Measurements from ENCODE around the gene NBDY. TPM values are rescaled to one million over a fixed set of nuclear protein-coding genes. Genes with fewer than 3 reads are reported as not detected.
"Not testable (repeated sequence)": the region's sequence is repeated elsewhere in the genome, so short reads cannot be mapped to it uniquely, and the experiment has no call there.

The NBDY gene
- total RNA-seq, 1 donor, result 9.0 TPM

DNA sequence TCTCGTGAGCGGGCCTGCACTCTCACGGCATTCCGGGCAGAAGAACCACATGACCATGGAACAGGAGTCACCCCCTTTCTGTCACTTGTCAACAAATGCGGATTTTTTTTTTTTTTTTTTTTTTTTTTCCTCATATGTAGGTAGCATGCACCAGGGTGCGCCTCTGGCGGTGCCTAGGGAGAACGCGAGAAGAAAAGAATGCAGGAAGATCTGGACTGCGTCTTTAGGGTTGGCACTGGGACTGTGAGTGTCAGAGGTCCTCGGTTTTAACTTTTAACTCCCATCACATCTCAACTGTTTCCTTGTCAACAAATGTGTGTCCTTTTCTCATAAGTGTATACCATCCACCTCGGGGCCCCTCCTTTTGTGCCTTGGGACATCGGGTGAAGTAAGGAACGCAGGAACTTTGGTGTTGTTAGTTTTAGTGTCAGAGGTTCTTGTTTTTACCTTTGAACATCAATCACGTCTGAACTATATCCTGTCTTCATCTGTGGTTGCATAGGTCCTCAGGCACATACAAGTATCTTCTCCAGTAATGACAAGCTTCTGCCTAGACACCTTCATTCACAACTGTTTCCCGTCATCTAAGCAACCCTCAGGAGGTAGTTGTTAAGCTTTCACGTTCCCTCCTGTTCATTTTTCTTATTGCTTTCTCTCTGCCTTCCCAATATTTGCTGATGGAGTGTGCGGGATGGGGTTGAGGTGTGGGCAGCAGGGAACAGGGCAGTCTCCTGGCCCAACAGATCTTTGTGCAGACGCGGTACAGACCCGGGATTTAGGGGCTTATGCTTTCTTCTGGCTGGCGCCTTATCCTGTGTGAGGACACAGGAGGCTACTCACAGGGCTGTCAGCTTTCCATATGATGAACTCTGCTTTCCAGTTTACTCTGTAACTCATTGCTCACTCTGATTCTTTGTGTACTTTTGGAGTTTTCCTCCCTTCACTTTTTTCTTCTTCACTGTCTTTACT is 51.9 kb downstream of the NBDY start:
- H3K4me2 ChIP-seq (ENCODE audit: insufficient read depth, low read length); H4K20me1 ChIP-seq (ENCODE audit: insufficient read depth, low read length); H3K9me3 ChIP-seq (ENCODE audit: low read depth, low read length); H3K4me1 ChIP-seq (ENCODE audit: insufficient read depth, low read length); H3K4me3 ChIP-seq (ENCODE audit: insufficient read depth, low read length); H3K36me3 ChIP-seq (ENCODE audit: insufficient read depth, low read length); H3K27ac ChIP-seq (ENCODE audit: low read depth, low read length); H3K27me3 ChIP-seq (ENCODE audit: insufficient read depth, low read length); H3K79me2 ChIP-seq (ENCODE audit: insufficient read depth, low read length); H2AFZ ChIP-seq (ENCODE audit: low read length); DNase-seq (ENCODE audit: insufficient read length, low spot score, missing footprints): not testable (repeated sequence)

DNA sequence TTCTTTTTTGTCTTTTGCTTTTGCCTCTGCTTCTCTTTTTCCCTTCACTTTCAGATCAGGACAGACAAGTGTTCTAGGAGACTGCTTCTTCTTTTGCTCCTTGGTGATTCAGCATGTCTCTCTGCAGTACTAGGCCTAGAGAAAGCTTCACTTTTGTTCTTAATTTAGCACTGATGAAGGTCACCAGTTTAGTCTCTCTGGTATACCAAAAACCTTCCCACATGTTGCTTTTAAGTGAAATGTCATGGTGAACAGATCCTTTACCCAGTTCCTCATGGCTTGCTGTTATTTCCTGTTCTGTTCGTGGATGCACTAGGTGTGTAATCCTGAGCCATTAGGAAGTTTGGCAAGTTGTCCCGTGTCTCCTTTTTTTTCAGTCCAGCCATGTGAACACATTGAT is 53.3 kb downstream of the NBDY start:
- Histone ChIP-seq H2AFZ (ENCODE audit: low read length) (peak overlapping the region; percentile 92), H3K4me2 (ENCODE audit: insufficient read depth, low read length) (no peak overlapping the region)
- no peak for DNase-seq (ENCODE audit: insufficient read length, low spot score, missing footprints)

DNA sequence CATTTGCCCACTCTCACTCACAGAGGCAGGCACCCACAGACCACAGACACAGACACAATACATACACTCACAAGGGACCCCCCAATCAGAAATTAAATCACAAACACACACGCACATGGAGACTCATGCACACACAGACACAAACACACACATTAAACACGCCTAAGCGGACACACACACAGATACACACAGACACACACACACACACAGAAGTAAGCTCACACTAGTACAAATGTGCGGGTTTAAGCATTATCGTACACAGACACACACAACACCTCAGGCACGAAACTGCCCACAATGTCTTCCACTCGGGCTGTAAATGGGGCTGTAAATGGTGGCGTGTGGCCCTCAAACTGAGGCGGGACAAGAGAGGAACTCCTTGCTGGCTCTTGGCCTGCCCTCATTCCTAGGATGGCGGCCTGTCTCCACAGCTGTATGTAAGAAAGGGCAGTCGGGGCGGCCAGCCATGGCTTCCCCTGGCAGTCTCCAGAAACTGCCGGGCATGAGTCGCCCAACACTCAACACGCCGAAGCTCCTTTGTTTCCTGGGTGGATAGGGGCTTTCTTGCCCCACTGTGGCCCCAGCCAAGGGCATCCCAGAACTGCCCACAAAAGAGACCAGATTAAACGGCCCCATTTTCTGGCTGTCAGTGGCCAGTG is 53.9 kb downstream of the NBDY start:
- Histone ChIP-seq H4K20me1 (ENCODE audit: insufficient read depth, low read length) (peaks cover 3% of the 10 kb centered on the region), H3K4me2 (ENCODE audit: insufficient read depth, low read length) (peak overlapping the region; percentile 77), H3K36me3 (ENCODE audit: insufficient read depth, low read length) (no peaks in the 10 kb centered on the region), H2AFZ (ENCODE audit: low read length) (peak overlapping the region; percentile 92), H3K27me3 (ENCODE audit: insufficient read depth, low read length) (no peaks in the 10 kb centered on the region), H3K4me1 (ENCODE audit: insufficient read depth, low read length) (peaks cover 2% of the 10 kb centered on the region), H3K27ac (ENCODE audit: low read depth, low read length) (no peak overlapping the region), H3K4me3 (ENCODE audit: insufficient read depth, low read length) (peak overlapping the region; percentile 73), H3K79me2 (ENCODE audit: insufficient read depth, low read length) (no peaks in the 10 kb centered on the region), H3K9me3 (ENCODE audit: low read depth, low read length) (no peaks in the 10 kb centered on the region)
- no peak for DNase-seq (ENCODE audit: insufficient read length, low spot score, missing footprints)
- TF ChIP-seq, protein P1, sequence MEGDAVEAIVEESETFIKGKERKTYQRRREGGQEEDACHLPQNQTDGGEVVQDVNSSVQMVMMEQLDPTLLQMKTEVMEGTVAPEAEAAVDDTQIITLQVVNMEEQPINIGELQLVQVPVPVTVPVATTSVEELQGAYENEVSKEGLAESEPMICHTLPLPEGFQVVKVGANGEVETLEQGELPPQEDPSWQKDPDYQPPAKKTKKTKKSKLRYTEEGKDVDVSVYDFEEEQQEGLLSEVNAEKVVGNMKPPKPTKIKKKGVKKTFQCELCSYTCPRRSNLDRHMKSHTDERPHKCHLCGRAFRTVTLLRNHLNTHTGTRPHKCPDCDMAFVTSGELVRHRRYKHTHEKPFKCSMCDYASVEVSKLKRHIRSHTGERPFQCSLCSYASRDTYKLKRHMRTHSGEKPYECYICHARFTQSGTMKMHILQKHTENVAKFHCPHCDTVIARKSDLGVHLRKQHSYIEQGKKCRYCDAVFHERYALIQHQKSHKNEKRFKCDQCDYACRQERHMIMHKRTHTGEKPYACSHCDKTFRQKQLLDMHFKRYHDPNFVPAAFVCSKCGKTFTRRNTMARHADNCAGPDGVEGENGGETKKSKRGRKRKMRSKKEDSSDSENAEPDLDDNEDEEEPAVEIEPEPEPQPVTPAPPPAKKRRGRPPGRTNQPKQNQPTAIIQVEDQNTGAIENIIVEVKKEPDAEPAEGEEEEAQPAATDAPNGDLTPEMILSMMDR (IDR thresholded peaks at IDR 0.05; ENCODE audit: extremely low read depth, low read depth, low read length), result no peak

More for the DNA sequence above, 53.3 kb downstream of the NBDY start:
- H3K4me1 ChIP-seq (ENCODE audit: insufficient read depth, low read length), result peaks cover 2% of the 10 kb centered on the region
- H3K36me3 ChIP-seq (ENCODE audit: insufficient read depth, low read length), result no peaks in the 10 kb centered on the region
- no peak overlapping the region for H3K4me3 ChIP-seq (ENCODE audit: insufficient read depth, low read length)
- peaks cover 3% of the 10 kb centered on the region for H4K20me1 ChIP-seq (ENCODE audit: insufficient read depth, low read length)
- H3K79me2 ChIP-seq (ENCODE audit: insufficient read depth, low read length), result no peaks in the 10 kb centered on the region
- H3K27ac ChIP-seq (ENCODE audit: low read depth, low read length), result no peak overlapping the region
- H3K9me3 ChIP-seq (ENCODE audit: low read depth, low read length), result no peaks in the 10 kb centered on the region
- no peaks in the 10 kb centered on the region for H3K27me3 ChIP-seq (ENCODE audit: insufficient read depth, low read length)
- TF ChIP-seq, protein P1 (IDR thresholded peaks at IDR 0.05; ENCODE audit: extremely low read depth, low read depth, low read length), result no peak

DNA sequence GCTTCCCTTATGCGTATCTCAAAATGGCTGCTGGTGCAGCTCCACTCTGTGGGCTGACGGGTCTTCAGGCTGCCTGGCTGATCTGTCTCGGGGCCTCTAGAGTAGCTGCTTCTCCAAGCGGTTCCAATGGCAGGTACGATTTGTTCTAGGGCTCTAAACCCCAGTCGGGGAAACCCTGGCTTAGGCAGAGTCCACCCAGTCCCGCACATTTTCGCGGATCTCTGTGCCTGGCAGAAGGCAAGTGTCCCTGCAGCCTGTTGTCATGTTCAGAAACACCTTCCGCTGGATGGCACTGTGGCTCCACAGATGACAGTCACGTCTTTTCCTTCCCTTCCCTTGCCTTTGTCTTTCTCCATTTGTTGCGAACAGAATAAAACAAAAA is 54.4 kb downstream of the NBDY start:
- Histone ChIP-seq H3K79me2 (ENCODE audit: insufficient read depth, low read length) (no peaks in the 10 kb centered on the region), H3K27me3 (ENCODE audit: insufficient read depth, low read length) (no peaks in the 10 kb centered on the region), H2AFZ (ENCODE audit: low read length) (peak overlapping the region; percentile 92), H3K4me1 (ENCODE audit: insufficient read depth, low read length) (peaks cover 2% of the 10 kb centered on the region), H3K36me3 (ENCODE audit: insufficient read depth, low read length) (no peaks in the 10 kb centered on the region), H3K4me2 (ENCODE audit: insufficient read depth, low read length) (peak overlapping the region; percentile 77), H3K27ac (ENCODE audit: low read depth, low read length) (no peak overlapping the region), H3K4me3 (ENCODE audit: insufficient read depth, low read length) (peak overlapping the region; percentile 73), H4K20me1 (ENCODE audit: insufficient read depth, low read length) (peaks cover 3% of the 10 kb centered on the region), H3K9me3 (ENCODE audit: low read depth, low read length) (no peaks in the 10 kb centered on the region)
- TF ChIP-seq, protein P1 (IDR thresholded peaks at IDR 0.05; ENCODE audit: extremely low read depth, low read depth, low read length), result peak; percentile 50
- DNase-seq (ENCODE audit: insufficient read length, low spot score, missing footprints), result no peak
